Measurements from ENCODE around the gene SLC37A2. TPM values are rescaled to one million over a fixed set of nuclear protein-coding genes. Genes with fewer than 3 reads are reported as not detected.

Gene SLC37A2
- total RNA-seq, 2 donors from 2014 or later, result 1.0 to 1.3 TPM

GRCh38 chr11:125057693-125058016 lies 5.5 kb upstream of the SLC37A2 start:
- Mint-ChIP-seq H3K4me1 (peaks cover 5% of the 10 kb centered on the region), H3K36me3 (ENCODE audit: low read depth) (no peaks in the 10 kb centered on the region), H3K27ac (no peak overlapping the region), H3K4me3 (no peak overlapping the region), H3K9me3 (no peaks in the 10 kb centered on the region), H3K27me3 (ENCODE audit: insufficient read depth) (peaks cover 31% of the 10 kb centered on the region)
- peaks cover 28% of the 10 kb centered on the region for H3K27me3 ChIP-seq (ENCODE audit: control insufficient read depth, insufficient read depth, low read length, poor library complexity, severe bottlenecking)
- TF ChIP-seq CTCF (conservative IDR thresholded peaks at IDR 0.05), result no peak
- no peak overlapping the region for H3K9ac ChIP-seq (ENCODE audit: extremely low read depth, low read length, poor library complexity, severe bottlenecking)
- no peak for DNase-seq
- no peaks in the 10 kb centered on the region for H3K9me3 ChIP-seq (ENCODE audit: control insufficient read depth, low read length)
- no peak overlapping the region for H3K27ac ChIP-seq (ENCODE audit: low read depth, low read length)
- no peak overlapping the region for H3K4me3 ChIP-seq (ENCODE audit: low read length)
- WGBS, 2 experiments (ENCODE audit: insufficient coverage in 1 of 2, insufficient read length in 1 of 2), result 93 to 100% methylated on average over 1 to 5 of the region's 5 CpGs
- H3K36me3 ChIP-seq (ENCODE audit: control insufficient read depth, insufficient read depth, low read length), result no peaks in the 10 kb centered on the region
- no peaks in the 10 kb centered on the region for H3K4me1 ChIP-seq (ENCODE audit: control insufficient read depth, insufficient read depth, low read length)

GRCh38 chr11:125061281-125061680 lies 1.8 kb upstream of the SLC37A2 start:
- H3K27me3 Mint-ChIP-seq (ENCODE audit: insufficient read depth), result peaks cover 62% of the 10 kb centered on the region

GRCh38 chr11:125062218-125062930 lies 731 bp upstream of the SLC37A2 start:
- no peaks in the 10 kb centered on the region for H3K9me3 ChIP-seq (ENCODE audit: control insufficient read depth, low read length)
- no peak overlapping the region for H3K27ac Mint-ChIP-seq
- H3K4me1 ChIP-seq (ENCODE audit: control insufficient read depth, insufficient read depth, low read length), result no peaks in the 10 kb centered on the region
- no peaks in the 10 kb centered on the region for H3K36me3 ChIP-seq (ENCODE audit: control insufficient read depth, insufficient read depth, low read length)
- 54 to 60% methylated on average over 5 to 19 of the region's 19 CpGs for whole genome bisulfite sequencing, 2 experiments (ENCODE audit: insufficient coverage in 1 of 2, insufficient read length in 1 of 2)
- H3K9me3 Mint-ChIP-seq, result no peaks in the 10 kb centered on the region
- H3K36me3 Mint-ChIP-seq (ENCODE audit: low read depth), result no peaks in the 10 kb centered on the region
- no peak overlapping the region for H3K9ac ChIP-seq (ENCODE audit: extremely low read depth, low read length, poor library complexity, severe bottlenecking)
- no peak for DNase-seq
- TF ChIP-seq CTCF (conservative IDR thresholded peaks at IDR 0.05), result no peak
- H3K4me1 Mint-ChIP-seq, result no peaks in the 10 kb centered on the region
- H3K4me3 Mint-ChIP-seq, result peak overlapping the region; percentile 67
- no peak overlapping the region for H3K27ac ChIP-seq (ENCODE audit: low read depth, low read length)
- H3K4me3 ChIP-seq (ENCODE audit: low read length), result peak overlapping the region; percentile 77
- peaks cover 64% of the 10 kb centered on the region for H3K27me3 Mint-ChIP-seq (ENCODE audit: insufficient read depth)
- peaks cover 66% of the 10 kb centered on the region for H3K27me3 ChIP-seq (ENCODE audit: control insufficient read depth, insufficient read depth, low read length, poor library complexity, severe bottlenecking)

More at GRCh38 chr11:125061281-125061680, 1.8 kb upstream of the SLC37A2 start:
- H3K9ac ChIP-seq (ENCODE audit: extremely low read depth, low read length, poor library complexity, severe bottlenecking), result no peak overlapping the region
- no peaks in the 10 kb centered on the region for H3K9me3 Mint-ChIP-seq
- no peaks in the 10 kb centered on the region for H3K36me3 ChIP-seq (ENCODE audit: control insufficient read depth, insufficient read depth, low read length)
- WGBS, 2 experiments (ENCODE audit: insufficient coverage in 1 of 2, insufficient read length in 1 of 2), result 83 to 85% methylated on average over 4 of the region's 4 CpGs
- no peaks in the 10 kb centered on the region for H3K4me1 ChIP-seq (ENCODE audit: control insufficient read depth, insufficient read depth, low read length)
- DNase-seq, result no peak
- H3K36me3 Mint-ChIP-seq (ENCODE audit: low read depth), result no peaks in the 10 kb centered on the region
- H3K27me3 ChIP-seq (ENCODE audit: control insufficient read depth, insufficient read depth, low read length, poor library complexity, severe bottlenecking), result peaks cover 65% of the 10 kb centered on the region
- no peaks in the 10 kb centered on the region for H3K4me1 Mint-ChIP-seq
- no peak overlapping the region for H3K4me3 Mint-ChIP-seq
- no peak overlapping the region for H3K27ac Mint-ChIP-seq
- TF ChIP-seq CTCF (conservative IDR thresholded peaks at IDR 0.05), result no peak
- no peaks in the 10 kb centered on the region for H3K9me3 ChIP-seq (ENCODE audit: control insufficient read depth, low read length)
- no peak overlapping the region for H3K27ac ChIP-seq (ENCODE audit: low read depth, low read length)
- no peak overlapping the region for H3K4me3 ChIP-seq (ENCODE audit: low read length)
